ENCODE results near the gene TP63. TPM values are rescaled to one million over a fixed set of nuclear protein-coding genes. Genes with fewer than 3 reads are reported as not detected.

TP63 gene
- total RNA-seq, 1 experiment from 2014 or later = not detected

GRCh38 chr3:189766416-189766815, 135.2 kb downstream of the TP63 start:
- no peak overlapping the region for H2AFZ ChIP-seq (ENCODE audit: low read length)
- no peak overlapping the region for H3K23ac ChIP-seq (ENCODE audit: insufficient read length, low read depth, low read length)
- peaks cover 4 to 5% of the 10 kb centered on the region in 2 experiments for H3K9me3 Mint-ChIP-seq
- no peaks in the 10 kb centered on the region for H3K23me2 ChIP-seq (ENCODE audit: insufficient read length, low read depth, low read length, poor library complexity, severe bottlenecking)
- H2BK15ac ChIP-seq (ENCODE audit: low read depth, low read length) = no peak overlapping the region
- WGBS (ENCODE audit: extremely low coverage, insufficient read length, low lambda C conversion rate) = no CpG with 5 or more reads among the region's 2 CpGs
- no peak overlapping the region for H3K4ac ChIP-seq (ENCODE audit: low read depth, low read length)
- H4K8ac ChIP-seq (replicated peaks; ENCODE audit: insufficient read length, low read depth, low read length) = no peak overlapping the region
- no peak overlapping the region for H2BK5ac ChIP-seq (ENCODE audit: insufficient read length, low read length)
- H4K5ac ChIP-seq (ENCODE audit: insufficient read length, low read depth, low read length) = no peak overlapping the region
- no peak overlapping the region for H3K4me3 Mint-ChIP-seq
- H3T11ph ChIP-seq (ENCODE audit: low read length) = no peak overlapping the region
- H3K36me3 Mint-ChIP-seq (ENCODE audit: insufficient read depth in 1 of 3, low read depth in 3 of 3) = peaks cover 4 to 5% (median 5%) of the 10 kb centered on the region in 3 experiments; a peak in 6 of 7 replicates
- H3K4me2 ChIP-seq (ENCODE audit: insufficient read depth, insufficient read length, low read length) = no peak overlapping the region
- peaks cover 8 to 10% of the 10 kb centered on the region in 2 experiments for H3K4me1 Mint-ChIP-seq
- H3K27ac Mint-ChIP-seq = peak overlapping the region in 1 of 3 experiments; percentile 27; a peak in 1 of 7 replicates
- H3K14ac ChIP-seq (ENCODE audit: insufficient read depth, low read length) = no peak overlapping the region
- no peak for DNase-seq
- H4K20me1 ChIP-seq (ENCODE audit: control insufficient read depth, insufficient read depth, insufficient read length) = no peaks in the 10 kb centered on the region
- H3K4me1 ChIP-seq (ENCODE audit: insufficient read depth, low read length) = peaks cover 3% of the 10 kb centered on the region; the same call in 1 of the 2 replicates
- no peak overlapping the region for H2BK12ac ChIP-seq (ENCODE audit: insufficient read length, low read depth, low read length)
- no peak overlapping the region for H3K27ac ChIP-seq (ENCODE audit: insufficient read length, low read depth, low read length)
- TF ChIP-seq, protein P1, sequence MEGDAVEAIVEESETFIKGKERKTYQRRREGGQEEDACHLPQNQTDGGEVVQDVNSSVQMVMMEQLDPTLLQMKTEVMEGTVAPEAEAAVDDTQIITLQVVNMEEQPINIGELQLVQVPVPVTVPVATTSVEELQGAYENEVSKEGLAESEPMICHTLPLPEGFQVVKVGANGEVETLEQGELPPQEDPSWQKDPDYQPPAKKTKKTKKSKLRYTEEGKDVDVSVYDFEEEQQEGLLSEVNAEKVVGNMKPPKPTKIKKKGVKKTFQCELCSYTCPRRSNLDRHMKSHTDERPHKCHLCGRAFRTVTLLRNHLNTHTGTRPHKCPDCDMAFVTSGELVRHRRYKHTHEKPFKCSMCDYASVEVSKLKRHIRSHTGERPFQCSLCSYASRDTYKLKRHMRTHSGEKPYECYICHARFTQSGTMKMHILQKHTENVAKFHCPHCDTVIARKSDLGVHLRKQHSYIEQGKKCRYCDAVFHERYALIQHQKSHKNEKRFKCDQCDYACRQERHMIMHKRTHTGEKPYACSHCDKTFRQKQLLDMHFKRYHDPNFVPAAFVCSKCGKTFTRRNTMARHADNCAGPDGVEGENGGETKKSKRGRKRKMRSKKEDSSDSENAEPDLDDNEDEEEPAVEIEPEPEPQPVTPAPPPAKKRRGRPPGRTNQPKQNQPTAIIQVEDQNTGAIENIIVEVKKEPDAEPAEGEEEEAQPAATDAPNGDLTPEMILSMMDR (conservative IDR thresholded peaks at IDR 0.05) = no peak
- H3K18ac ChIP-seq (ENCODE audit: insufficient read length, low read depth, low read length) = no peak overlapping the region
- no peak overlapping the region for H3K9ac ChIP-seq (ENCODE audit: extremely low read depth, insufficient read length, low read length)
- no peaks in the 10 kb centered on the region for H3K79me2 ChIP-seq (ENCODE audit: insufficient read depth, low read length)
- H3K27me3 ChIP-seq (ENCODE audit: insufficient read depth, low read length) = no peaks in the 10 kb centered on the region
- no peak overlapping the region for H2BK20ac ChIP-seq (ENCODE audit: low read depth, low read length, poor library complexity, severe bottlenecking)
- H2AK5ac ChIP-seq (ENCODE audit: insufficient read length, low read length) = no peak overlapping the region
- H3K27me3 Mint-ChIP-seq (ENCODE audit: low read depth) = peaks cover 21% of the 10 kb centered on the region
- no peak overlapping the region for H2BK120ac ChIP-seq (ENCODE audit: low read depth, low read length, poor library complexity, severe bottlenecking)
- H3K79me1 ChIP-seq (ENCODE audit: insufficient read depth, low read depth, low read length, poor library complexity, severe bottlenecking) = no peaks in the 10 kb centered on the region
- no peak overlapping the region for H3K56ac ChIP-seq (ENCODE audit: insufficient read length, low read depth, low read length)
- no peaks in the 10 kb centered on the region for H3K9me3 ChIP-seq (ENCODE audit: control insufficient read depth, low read depth, low read length)
- H4K91ac ChIP-seq (ENCODE audit: insufficient read length, low read depth, low read length) = no peak overlapping the region

Measured in H9 (cell line).